ENCODE results near the gene MCF2L2. TPM values are rescaled to one million over a fixed set of nuclear protein-coding genes. Genes with fewer than 3 reads are reported as not detected.

The MCF2L2 gene
- total and polyA plus RNA-seq, 9 of the 15 experiments (the other 6 are each of a cell fraction or from before 2014, with no cell fraction given): 0.56 to 4.2 (median 3.0) TPM

DNA sequence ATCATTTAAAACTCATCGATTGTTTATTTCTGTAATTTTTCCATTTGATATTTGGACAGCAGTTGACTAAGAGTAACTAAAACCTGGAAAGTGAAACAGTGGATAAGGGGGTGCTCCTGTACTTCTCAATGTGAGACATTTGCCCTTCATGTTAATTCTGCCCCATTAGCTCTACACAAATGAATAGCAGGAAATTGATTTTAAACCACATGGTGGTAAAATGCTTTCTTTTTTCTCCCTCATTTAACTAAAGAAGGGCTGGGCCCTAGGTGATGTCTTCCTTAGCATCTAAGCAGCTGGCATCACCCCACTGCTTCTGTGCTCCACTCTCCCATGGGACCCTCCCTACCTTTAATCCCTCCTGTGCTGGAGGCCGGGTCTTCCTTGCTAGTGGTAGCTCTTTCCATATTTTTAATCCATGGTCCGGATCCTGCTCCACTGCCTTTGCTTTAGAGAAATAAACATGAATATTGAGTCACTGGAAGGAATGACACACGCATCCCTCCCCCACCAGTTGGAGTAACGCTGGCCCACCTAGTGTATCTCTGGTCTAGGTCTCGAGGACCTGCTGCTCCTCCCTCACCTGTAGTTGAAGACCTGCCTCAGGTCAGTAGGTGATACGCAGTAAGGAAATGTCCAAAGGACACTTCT lies 235.6 kb downstream of the MCF2L2 start:
- Histone ChIP-seq H4K20me1 (replicated peaks; ENCODE audit: control insufficient read depth, insufficient read depth, low read length) (no peaks in the 10 kb centered on the region), H3K36me3 (ENCODE audit: control insufficient read depth, insufficient read depth, low read length) (no peaks in the 10 kb centered on the region), H3K79me2 (ENCODE audit: control insufficient read depth, insufficient read depth, low read length) (no peaks in the 10 kb centered on the region), H2AFZ (ENCODE audit: low read depth, low read length) (no peak overlapping the region), H3K27me3 (ENCODE audit: control insufficient read depth in 2 of 2, insufficient read depth in 2 of 2, low read length in 2 of 2) (no peaks in the 10 kb centered on the region), H3K9me1 (ENCODE audit: control insufficient read depth, insufficient read depth, low read length) (no peaks in the 10 kb centered on the region), H3K9me3 (replicated peaks; ENCODE audit: control insufficient read depth, insufficient read depth, low read depth, low read length) (no peaks in the 10 kb centered on the region), H3K4me1 (replicated peaks in 1 of 2; ENCODE audit: control insufficient read depth in 2 of 2, insufficient read depth in 2 of 2, low read length in 2 of 2) (no peaks in the 10 kb centered on the region), H3K4me3 (no peak overlapping the region), H3K4me2 (ENCODE audit: insufficient read depth, low read length) (no peak overlapping the region), H3K27ac (ENCODE audit: extremely low read depth, low read depth, low read length) (no peak overlapping the region), H3K9ac (ENCODE audit: insufficient read depth in 1 of 2, low read depth in 2 of 2, low read length in 2 of 2) (no peak overlapping the region; a peak in 1 of 4 replicates)
- no peak for FAIRE-seq
- POLR2A ChIA-PET: interaction anchor here (0.7 to 1.1 kb wide), 2 partner anchors 32 to 114 kb away, joined by 3 read pairs; no protein-coding TSS in a partner anchor
- DNase-seq (ENCODE audit: extremely low read depth in 1 of 4, low spot score in 3 of 4): no peak
- CTCF ChIA-PET (ENCODE audit: low intra/inter-chr PET ratio): no interaction called here
- no peak for ATAC-seq
- intact Hi-C loops (cut with micrococcal nuclease) (no loop called here), in situ Hi-C loops (cut with MboI) (no loop called here)
- no TSS peak for BruUV-seq (replicated peaks)
- TF ChIP-seq TAF15 (IDR thresholded peaks at IDR 0.05; ENCODE audit: low read depth, low read length) (no peak), ZBTB7A (IDR thresholded peaks at IDR 0.05; ENCODE audit: borderline replicate concordance, control insufficient read depth, low read depth, low read length) (no peak), POLR3A (IDR thresholded peaks at IDR 0.05; ENCODE audit: borderline replicate concordance, extremely low read depth, insufficient read depth, insufficient read length) (no peak), RBM17 (IDR thresholded peaks at IDR 0.05; ENCODE audit: borderline replicate concordance, low read depth, low read length) (no peak), ZEB2 (IDR thresholded peaks at IDR 0.05) (no peak)
- WGBS (ENCODE audit: insufficient coverage, low coverage, missing lambda C conversion rate): 58% methylated on average over 7 of the region's 7 CpGs
